Neural progenitor cell (in vitro differentiated cells): ENCODE results near the gene WDPCP.

ENCODE experiments used
- EZH2phosphoT487 ChIP-seq: fragments of 200-600 bp; sonication (generic); IDR thresholded peaks from 2 replicates; pipeline ENCODE4 v1.6.1; 2017; ENCODE audit warnings: antibody characterized with exemption
- TF ChIP-seq, protein P1 (sequence below): fragments of 200-600 bp; sonication (generic); IDR thresholded peaks from 2 replicates; pipeline ENCODE4 v1.5.1; 2017; ENCODE audit warnings: antibody characterized with exemption, mild to moderate bottlenecking

DNA sequence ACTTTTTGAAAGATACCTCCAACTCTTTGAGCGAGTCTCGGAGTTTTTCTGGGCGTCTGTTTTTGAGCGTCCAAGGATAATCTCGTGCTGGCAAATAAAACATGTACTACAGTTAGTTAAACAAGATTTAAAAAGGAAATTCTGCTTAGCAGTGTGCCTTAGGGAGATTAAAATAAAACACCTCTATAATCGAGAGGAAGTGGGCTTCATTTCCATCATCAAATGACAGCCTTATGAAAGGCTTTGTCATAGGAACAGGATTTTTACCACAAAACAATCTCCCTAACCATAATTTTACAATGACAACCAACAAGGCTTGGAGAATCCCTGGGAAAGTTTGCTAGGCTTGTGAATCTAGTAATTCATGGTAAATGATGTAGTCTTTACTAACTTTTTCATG is 103.4 kb downstream of the WDPCP start:
- TF ChIP-seq, protein P1, sequence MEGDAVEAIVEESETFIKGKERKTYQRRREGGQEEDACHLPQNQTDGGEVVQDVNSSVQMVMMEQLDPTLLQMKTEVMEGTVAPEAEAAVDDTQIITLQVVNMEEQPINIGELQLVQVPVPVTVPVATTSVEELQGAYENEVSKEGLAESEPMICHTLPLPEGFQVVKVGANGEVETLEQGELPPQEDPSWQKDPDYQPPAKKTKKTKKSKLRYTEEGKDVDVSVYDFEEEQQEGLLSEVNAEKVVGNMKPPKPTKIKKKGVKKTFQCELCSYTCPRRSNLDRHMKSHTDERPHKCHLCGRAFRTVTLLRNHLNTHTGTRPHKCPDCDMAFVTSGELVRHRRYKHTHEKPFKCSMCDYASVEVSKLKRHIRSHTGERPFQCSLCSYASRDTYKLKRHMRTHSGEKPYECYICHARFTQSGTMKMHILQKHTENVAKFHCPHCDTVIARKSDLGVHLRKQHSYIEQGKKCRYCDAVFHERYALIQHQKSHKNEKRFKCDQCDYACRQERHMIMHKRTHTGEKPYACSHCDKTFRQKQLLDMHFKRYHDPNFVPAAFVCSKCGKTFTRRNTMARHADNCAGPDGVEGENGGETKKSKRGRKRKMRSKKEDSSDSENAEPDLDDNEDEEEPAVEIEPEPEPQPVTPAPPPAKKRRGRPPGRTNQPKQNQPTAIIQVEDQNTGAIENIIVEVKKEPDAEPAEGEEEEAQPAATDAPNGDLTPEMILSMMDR: no peak
- TF ChIP-seq EZH2phosphoT487: no peak
